Neutrophil (primary cell): ENCODE data around the gene GPR108.

Experiments used
- H3K27ac ChIP-seq: fragments of 200-600 bp; sonication (generic); 2 replicates; pipeline ENCODE4 v1.5.1; 2016; ENCODE audit warnings: mild to moderate bottlenecking, moderate library complexity
- H3K27me3 ChIP-seq: fragments of 200-600 bp; sonication (generic); 2 replicates; pipeline ENCODE4 v1.6.0; 2016; ENCODE audit warnings: mild to moderate bottlenecking
- H3K36me3 ChIP-seq: fragments of 200-600 bp; sonication (generic); 2 replicates; pipeline ENCODE4 v1.5.1; 2017
- H3K4me1 ChIP-seq, 2 experiments: fragments of 200-600 bp in 1 of 2; sonication (generic) in 1 of 2; 1 replicate in 1 of 2; 2 replicates in 1 of 2; pipeline versions ENCODE4 v1.5.1 to v1.6.1; 2013 to 2016; ENCODE audit warnings: low read depth in 1 of 2, low read length in 1 of 2, mild to moderate bottlenecking in 1 of 2, moderate library complexity in 1 of 2; ENCODE audit not compliant: control insufficient read depth in 1 of 2, insufficient read depth in 1 of 2
- H3K4me3 ChIP-seq, 2 experiments: fragments of 200-600 bp in 1 of 2; sonication (generic) in 1 of 2; 1 replicate in 1 of 2; 2 replicates in 1 of 2; pipeline ENCODE4 v1.5.1; 2013 to 2016; ENCODE audit warnings: low read depth in 1 of 2, low read length in 1 of 2, mild to moderate bottlenecking in 1 of 2, moderate library complexity in 1 of 2
- H3K9me3 ChIP-seq: fragments of 200-600 bp; sonication (generic); 2 replicates; pipeline ENCODE4 v1.5.1; 2016
- TF ChIP-seq, protein P1 (sequence below): fragments of 200-600 bp; sonication (generic); IDR thresholded peaks from 2 replicates; pipeline ENCODE4 v1.5.1; 2016; ENCODE audit warnings: antibody characterized with exemption

The GPR108 gene

GRCh38 chr19:6685482-6685881 lies 51.9 kb downstream of the GPR108 start:
- TF ChIP-seq, protein P1, sequence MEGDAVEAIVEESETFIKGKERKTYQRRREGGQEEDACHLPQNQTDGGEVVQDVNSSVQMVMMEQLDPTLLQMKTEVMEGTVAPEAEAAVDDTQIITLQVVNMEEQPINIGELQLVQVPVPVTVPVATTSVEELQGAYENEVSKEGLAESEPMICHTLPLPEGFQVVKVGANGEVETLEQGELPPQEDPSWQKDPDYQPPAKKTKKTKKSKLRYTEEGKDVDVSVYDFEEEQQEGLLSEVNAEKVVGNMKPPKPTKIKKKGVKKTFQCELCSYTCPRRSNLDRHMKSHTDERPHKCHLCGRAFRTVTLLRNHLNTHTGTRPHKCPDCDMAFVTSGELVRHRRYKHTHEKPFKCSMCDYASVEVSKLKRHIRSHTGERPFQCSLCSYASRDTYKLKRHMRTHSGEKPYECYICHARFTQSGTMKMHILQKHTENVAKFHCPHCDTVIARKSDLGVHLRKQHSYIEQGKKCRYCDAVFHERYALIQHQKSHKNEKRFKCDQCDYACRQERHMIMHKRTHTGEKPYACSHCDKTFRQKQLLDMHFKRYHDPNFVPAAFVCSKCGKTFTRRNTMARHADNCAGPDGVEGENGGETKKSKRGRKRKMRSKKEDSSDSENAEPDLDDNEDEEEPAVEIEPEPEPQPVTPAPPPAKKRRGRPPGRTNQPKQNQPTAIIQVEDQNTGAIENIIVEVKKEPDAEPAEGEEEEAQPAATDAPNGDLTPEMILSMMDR = no peak
- H3K36me3 ChIP-seq = no peaks in the 10 kb centered on the region
- no peaks in the 10 kb centered on the region for H3K9me3 ChIP-seq
- H3K4me1 ChIP-seq = no peaks in the 10 kb centered on the region
- no peak overlapping the region for H3K4me3 ChIP-seq
- H3K27me3 ChIP-seq = peaks cover 35% of the 10 kb centered on the region
- no peak overlapping the region for H3K27ac ChIP-seq

GRCh38 chr19:6683971-6684370 lies 53.4 kb downstream of the GPR108 start:
- Histone ChIP-seq H3K27ac (no peak overlapping the region), H3K36me3 (no peaks in the 10 kb centered on the region), H3K4me3 (no peak overlapping the region), H3K9me3 (no peaks in the 10 kb centered on the region), H3K27me3 (peaks cover 28% of the 10 kb centered on the region), H3K4me1 (no peaks in the 10 kb centered on the region)
- TF ChIP-seq, protein P1 = no peak

DNA sequence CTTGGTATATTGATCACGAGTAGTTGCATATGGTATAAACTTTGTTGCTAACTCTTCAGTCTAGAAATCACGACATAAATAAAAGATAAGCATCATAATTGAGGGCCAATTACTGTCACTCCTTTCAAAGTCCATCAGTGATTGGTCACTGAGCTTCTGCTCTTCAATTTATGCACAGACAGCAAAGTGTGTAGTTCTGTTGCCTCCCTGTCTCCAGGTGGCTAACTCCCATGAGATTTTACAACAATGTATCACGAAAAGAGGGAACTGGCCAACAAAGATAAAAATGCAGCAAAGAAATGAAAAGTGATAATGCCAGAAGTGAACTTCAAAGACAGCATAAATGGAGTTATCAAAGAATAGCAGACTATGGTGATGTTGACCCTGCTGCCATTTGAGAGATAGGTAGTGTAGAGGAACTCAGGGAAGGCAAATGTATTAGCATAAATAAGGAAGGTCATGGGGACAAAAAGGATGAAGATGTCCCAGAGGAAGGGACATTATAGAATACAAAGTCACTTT lies 54.7 kb downstream of the GPR108 start:
- peaks cover 28% of the 10 kb centered on the region for H3K27me3 ChIP-seq
- no peak overlapping the region for H3K4me3 ChIP-seq
- peaks cover 7 to 8% of the 10 kb centered on the region in 2 experiments for H3K4me1 ChIP-seq
- no peaks in the 10 kb centered on the region for H3K36me3 ChIP-seq
- TF ChIP-seq, protein P1 = no peak
- H3K27ac ChIP-seq = no peak overlapping the region
- H3K9me3 ChIP-seq = no peaks in the 10 kb centered on the region

DNA sequence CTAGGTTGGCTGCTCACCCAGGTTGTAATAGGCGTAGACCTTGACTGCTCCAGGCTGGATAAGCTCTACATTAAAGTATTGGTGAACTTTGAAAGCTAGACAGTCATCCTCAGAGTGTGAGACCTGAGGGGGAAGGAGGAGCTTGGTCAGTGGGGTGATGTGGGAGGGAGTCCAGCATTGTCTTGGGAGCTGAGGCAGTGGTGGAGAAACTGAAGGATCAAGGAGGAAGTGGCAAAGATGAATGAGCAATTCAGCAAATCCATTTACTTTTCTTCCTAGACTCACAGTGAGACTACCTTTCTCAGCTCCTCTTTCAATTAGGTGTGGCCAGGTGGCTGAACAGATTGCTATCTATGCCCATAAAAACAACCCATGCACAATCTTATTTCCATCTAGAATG lies 57.2 kb downstream of the GPR108 start:
- peaks cover 28% of the 10 kb centered on the region for H3K27me3 ChIP-seq
- H3K4me1 ChIP-seq = peaks cover 17 to 20% of the 10 kb centered on the region in 2 experiments
- no peaks in the 10 kb centered on the region for H3K36me3 ChIP-seq
- H3K4me3 ChIP-seq = no peak overlapping the region
- TF ChIP-seq, protein P1 = no peak
- no peak overlapping the region for H3K27ac ChIP-seq
- no peaks in the 10 kb centered on the region for H3K9me3 ChIP-seq
